ENCODE data around the gene FTL. TPM values are rescaled to one million over a fixed set of nuclear protein-coding genes. Genes with fewer than 3 reads are reported as not detected.

FTL gene
- total RNA-seq, 1 experiment from 2014 or later, result 1,245 TPM

DNA sequence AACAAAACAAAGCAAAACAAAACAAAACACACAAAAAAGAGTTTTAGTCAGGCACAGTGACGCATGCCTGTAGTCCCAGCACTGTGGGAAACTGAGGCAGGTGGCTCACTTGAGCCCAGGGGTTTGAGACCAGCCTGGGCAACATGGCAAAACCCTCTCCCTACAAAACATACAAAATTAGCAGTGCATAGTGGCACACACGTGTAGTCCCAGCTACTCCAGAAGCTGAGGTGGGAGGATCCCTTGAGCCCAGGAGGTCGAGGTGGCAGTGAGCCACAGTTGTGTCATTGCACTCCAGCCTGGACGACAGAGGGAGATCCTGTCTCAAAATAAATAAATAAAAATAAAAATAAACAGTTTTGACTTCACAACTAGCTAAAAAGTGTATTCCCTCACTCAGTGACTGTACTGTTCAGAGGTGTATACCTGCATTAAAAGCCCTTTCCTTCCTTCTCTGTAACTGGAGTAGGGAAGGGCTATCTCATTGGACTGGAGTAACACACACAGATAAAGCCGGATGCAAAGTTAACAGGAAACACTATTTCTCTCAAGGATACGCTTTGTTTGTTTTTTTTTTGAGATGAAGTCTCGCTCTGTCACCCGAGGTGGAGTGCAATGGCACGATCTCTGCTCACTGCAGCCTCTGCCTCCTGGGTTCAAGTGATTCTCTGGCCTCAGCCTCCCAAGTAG, 14.1 kb upstream of the FTL start:
- H3K79me2 ChIP-seq (ENCODE audit: insufficient read depth, low read length), result no peaks in the 10 kb centered on the region
- no peak overlapping the region for H3T11ph ChIP-seq (ENCODE audit: low read length)
- H3K27ac ChIP-seq (ENCODE audit: insufficient read length, low read depth, low read length), result no peak overlapping the region
- peaks cover 13% of the 10 kb centered on the region for H3K27me3 Mint-ChIP-seq (ENCODE audit: low read depth)
- H2BK12ac ChIP-seq (ENCODE audit: insufficient read length, low read depth, low read length), result no peak overlapping the region
- TF ChIP-seq, protein P1, sequence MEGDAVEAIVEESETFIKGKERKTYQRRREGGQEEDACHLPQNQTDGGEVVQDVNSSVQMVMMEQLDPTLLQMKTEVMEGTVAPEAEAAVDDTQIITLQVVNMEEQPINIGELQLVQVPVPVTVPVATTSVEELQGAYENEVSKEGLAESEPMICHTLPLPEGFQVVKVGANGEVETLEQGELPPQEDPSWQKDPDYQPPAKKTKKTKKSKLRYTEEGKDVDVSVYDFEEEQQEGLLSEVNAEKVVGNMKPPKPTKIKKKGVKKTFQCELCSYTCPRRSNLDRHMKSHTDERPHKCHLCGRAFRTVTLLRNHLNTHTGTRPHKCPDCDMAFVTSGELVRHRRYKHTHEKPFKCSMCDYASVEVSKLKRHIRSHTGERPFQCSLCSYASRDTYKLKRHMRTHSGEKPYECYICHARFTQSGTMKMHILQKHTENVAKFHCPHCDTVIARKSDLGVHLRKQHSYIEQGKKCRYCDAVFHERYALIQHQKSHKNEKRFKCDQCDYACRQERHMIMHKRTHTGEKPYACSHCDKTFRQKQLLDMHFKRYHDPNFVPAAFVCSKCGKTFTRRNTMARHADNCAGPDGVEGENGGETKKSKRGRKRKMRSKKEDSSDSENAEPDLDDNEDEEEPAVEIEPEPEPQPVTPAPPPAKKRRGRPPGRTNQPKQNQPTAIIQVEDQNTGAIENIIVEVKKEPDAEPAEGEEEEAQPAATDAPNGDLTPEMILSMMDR (conservative IDR thresholded peaks at IDR 0.05), result no peak
- H3K4ac ChIP-seq (ENCODE audit: low read depth, low read length), result no peak overlapping the region
- H3K79me1 ChIP-seq (ENCODE audit: insufficient read depth, low read depth, low read length, poor library complexity, severe bottlenecking), result no peaks in the 10 kb centered on the region
- no peak overlapping the region for H4K5ac ChIP-seq (ENCODE audit: insufficient read length, low read depth, low read length)
- H2BK15ac ChIP-seq (ENCODE audit: low read depth, low read length), result no peak overlapping the region
- no peak overlapping the region for H3K27ac Mint-ChIP-seq
- H4K8ac ChIP-seq (replicated peaks; ENCODE audit: insufficient read length, low read depth, low read length), result no peak overlapping the region
- H3K23ac ChIP-seq (ENCODE audit: insufficient read length, low read depth, low read length), result no peak overlapping the region
- H4K91ac ChIP-seq (ENCODE audit: insufficient read length, low read depth, low read length), result no peak overlapping the region
- peaks cover 8% of the 10 kb centered on the region for H3K23me2 ChIP-seq (ENCODE audit: insufficient read length, low read depth, low read length, poor library complexity, severe bottlenecking)
- H3K9me3 ChIP-seq (ENCODE audit: control insufficient read depth, low read depth, low read length), result no peaks in the 10 kb centered on the region
- no peak overlapping the region for H3K56ac ChIP-seq (ENCODE audit: insufficient read length, low read depth, low read length)
- H3K4me1 ChIP-seq (ENCODE audit: insufficient read depth, low read length), result no peaks in the 10 kb centered on the region
- H3K9ac ChIP-seq (ENCODE audit: extremely low read depth, insufficient read length, low read length), result no peak overlapping the region
- WGBS (ENCODE audit: extremely low coverage, insufficient read length, low lambda C conversion rate), result no CpG with 5 or more reads among the region's 9 CpGs
- no peaks in the 10 kb centered on the region for H3K27me3 ChIP-seq (ENCODE audit: insufficient read depth, low read length)
- H2BK20ac ChIP-seq (ENCODE audit: low read depth, low read length, poor library complexity, severe bottlenecking), result no peak overlapping the region
- H2BK5ac ChIP-seq (ENCODE audit: insufficient read length, low read length), result no peak overlapping the region
- H3K4me1 Mint-ChIP-seq, result peaks cover 10 to 11% of the 10 kb centered on the region in 2 experiments
- H3K4me3 Mint-ChIP-seq, result no peak overlapping the region
- no peaks in the 10 kb centered on the region; a peak in 2 of 5 replicates for H3K9me3 Mint-ChIP-seq
- no peak overlapping the region for H3K18ac ChIP-seq (ENCODE audit: insufficient read length, low read depth, low read length)
- H4K20me1 ChIP-seq (ENCODE audit: control insufficient read depth, insufficient read depth, insufficient read length), result no peaks in the 10 kb centered on the region
- H3K4me2 ChIP-seq (ENCODE audit: insufficient read depth, insufficient read length, low read length), result no peak overlapping the region
- H2BK120ac ChIP-seq (ENCODE audit: low read depth, low read length, poor library complexity, severe bottlenecking), result no peak overlapping the region
- H2AK5ac ChIP-seq (ENCODE audit: insufficient read length, low read length), result no peak overlapping the region
- peaks cover 3 to 8% (median 7%) of the 10 kb centered on the region in 3 experiments; a peak in 6 of 7 replicates for H3K36me3 Mint-ChIP-seq (ENCODE audit: insufficient read depth in 1 of 3, low read depth in 3 of 3)
- H2AFZ ChIP-seq (ENCODE audit: low read length), result no peak overlapping the region
- no peak overlapping the region for H3K14ac ChIP-seq (ENCODE audit: insufficient read depth, low read length)
- DNase-seq, result no peak

Data from H9 (cell line).